Ishikawa (cell line): ENCODE results near the gene IL18R1.

Experiments used
- CEBPB ChIP-seq: IDR thresholded peaks from 2 replicates; pipeline ENCODE4 v1.6.1; 2012
- EGR1 ChIP-seq: IDR thresholded peaks from 2 replicates; pipeline ENCODE4 v1.6.1; 2012
- EP300 ChIP-seq: IDR thresholded peaks from 2 replicates; pipeline ENCODE4 v1.6.1; 2012; ENCODE audit warnings: borderline replicate concordance
- REST ChIP-seq: IDR thresholded peaks from 2 replicates; pipeline ENCODE4 v1.6.1; 2012; ENCODE audit warnings: low read depth, mild to moderate bottlenecking
- TCF12 ChIP-seq: IDR thresholded peaks from 2 replicates; pipeline ENCODE4 v1.6.1; 2012; ENCODE audit warnings: low read depth
- USF1 ChIP-seq: IDR thresholded peaks from 2 replicates; pipeline ENCODE4 v1.6.1; 2012
- YY1 ChIP-seq: IDR thresholded peaks from 2 replicates; pipeline ENCODE4 v1.6.1; 2012; ENCODE audit warnings: low read depth
- ZBTB7A ChIP-seq: IDR thresholded peaks from 2 replicates; pipeline ENCODE4 v1.6.1; 2012; ENCODE audit warnings: low read depth

DNA sequence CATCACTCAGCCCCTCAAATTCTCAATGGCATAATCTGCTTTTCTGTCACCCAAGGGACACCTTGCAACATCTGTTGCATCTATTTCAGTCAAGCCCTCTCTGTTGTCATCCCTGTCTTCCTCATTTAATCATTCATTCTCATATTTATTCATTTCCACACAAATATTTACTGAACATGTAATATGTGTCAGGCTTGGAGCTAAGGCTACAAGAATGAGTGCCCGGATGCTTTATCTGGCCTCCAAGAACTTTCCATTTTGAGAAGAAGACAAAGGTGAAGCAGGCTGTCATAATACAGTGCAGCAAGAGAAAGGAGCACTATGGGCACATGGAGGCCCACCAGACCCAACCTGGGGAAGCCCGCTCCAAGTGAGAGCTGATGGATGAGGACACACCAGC, 83.0 kb downstream of the IL18R1 start:
- no peak for TF ChIP-seq USF1
- TF ChIP-seq TCF12 = no peak
- no peak for TF ChIP-seq ZBTB7A
- TF ChIP-seq EP300 = no peak
- TF ChIP-seq YY1 = no peak
- TF ChIP-seq CEBPB = no peak
- no peak for TF ChIP-seq REST
- TF ChIP-seq EGR1 = no peak
